Middle frontal gyrus (tissue), 1 donor: ENCODE results near the gene TEX14.
A peak's percentile ranks its signal among the peaks of the same experiment; 100 is the strongest.
"Not testable (repeated sequence)": the region's sequence is repeated elsewhere in the genome, so short reads cannot be mapped to it uniquely, and the experiment has no call there.

ENCODE experiments used
- DNase-seq: peaks from one replicate; pipeline ENCODE4 v3.0.0-alpha.2; 2015; ENCODE audit warnings: low spot score; ENCODE audit errors: extremely low spot score

The TEX14 gene

DNA sequence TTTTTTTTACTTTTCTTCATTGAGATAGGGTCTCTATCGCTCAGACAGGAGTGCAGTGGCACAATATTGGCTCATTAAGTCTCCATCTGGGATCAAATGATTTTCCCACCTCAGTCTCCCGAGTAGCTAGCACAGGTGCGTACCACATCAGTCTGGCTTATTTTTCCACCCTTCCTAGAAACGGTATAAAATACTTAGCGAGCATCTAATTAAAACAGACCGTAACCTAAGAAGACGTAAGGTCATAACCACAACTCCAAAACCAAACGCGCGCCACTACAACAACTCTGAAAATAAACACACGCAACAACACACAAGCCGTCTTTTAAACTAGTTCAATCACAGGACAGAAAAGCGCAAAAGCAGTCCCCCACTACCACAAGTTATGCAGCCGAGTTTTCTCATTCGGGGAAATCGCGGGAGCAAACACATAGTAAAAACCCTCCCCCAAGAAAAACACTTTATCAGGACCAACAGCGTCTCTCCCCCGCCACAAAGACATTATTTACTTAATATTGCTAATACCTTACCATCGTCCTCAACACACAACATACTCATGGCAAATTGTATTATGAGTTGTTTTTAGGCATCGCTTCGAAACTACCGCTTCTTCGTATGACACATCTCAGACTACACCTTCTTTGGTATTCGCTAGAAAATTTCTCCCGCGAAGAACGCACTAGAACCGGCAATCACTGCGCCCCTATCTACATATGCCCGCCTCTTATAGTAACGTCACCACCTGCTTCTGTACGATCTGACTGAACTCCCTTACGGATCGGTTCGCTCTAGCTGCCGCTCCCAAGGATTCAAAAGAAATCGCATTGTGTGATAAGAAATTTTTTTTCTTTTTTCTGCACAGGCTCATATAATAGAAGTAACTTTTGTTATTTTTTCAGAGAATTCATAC, 32.8 kb downstream of the TEX14 start:
- DNase-seq, result peak; percentile 78

DNA sequence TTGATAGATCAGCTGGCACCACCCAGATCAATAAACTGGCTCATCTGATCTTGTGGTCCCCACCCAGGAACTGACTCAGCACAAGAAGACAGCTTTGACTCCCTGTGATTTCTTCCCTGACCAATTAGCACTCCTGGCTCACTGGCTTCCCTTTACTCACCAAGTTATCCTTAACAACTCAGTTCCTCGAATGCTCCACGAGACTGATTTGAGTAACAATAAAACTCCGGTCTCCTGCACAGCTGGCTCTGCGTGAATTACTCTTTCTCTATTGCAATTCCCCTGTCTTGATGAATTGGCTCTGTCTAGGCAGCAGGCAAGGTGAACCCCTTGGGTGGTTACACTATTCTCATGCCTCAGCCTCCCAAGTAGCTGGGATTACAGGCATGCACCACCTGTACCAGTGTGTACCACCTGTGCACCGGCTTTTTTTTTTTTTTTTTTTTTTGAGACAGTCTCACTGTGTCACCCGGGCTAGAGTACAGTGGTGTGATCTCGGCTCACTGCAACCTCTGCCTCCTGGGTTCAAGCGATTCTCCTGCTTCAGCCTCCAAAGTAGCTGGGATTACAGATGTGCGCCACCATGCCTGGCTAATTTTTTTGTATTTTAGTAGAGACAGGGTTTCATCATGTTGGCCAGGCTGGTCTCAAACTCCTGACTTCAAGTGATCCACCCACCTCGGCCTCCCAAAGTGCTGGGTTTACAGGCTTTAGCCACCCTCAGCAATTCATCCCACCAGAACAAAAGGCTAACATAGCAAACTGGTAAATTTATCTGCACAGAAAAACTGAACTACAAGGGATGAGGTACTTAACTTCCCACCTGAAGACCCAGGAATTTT, 33.7 kb downstream of the TEX14 start:
- not testable (repeated sequence) for DNase-seq

DNA sequence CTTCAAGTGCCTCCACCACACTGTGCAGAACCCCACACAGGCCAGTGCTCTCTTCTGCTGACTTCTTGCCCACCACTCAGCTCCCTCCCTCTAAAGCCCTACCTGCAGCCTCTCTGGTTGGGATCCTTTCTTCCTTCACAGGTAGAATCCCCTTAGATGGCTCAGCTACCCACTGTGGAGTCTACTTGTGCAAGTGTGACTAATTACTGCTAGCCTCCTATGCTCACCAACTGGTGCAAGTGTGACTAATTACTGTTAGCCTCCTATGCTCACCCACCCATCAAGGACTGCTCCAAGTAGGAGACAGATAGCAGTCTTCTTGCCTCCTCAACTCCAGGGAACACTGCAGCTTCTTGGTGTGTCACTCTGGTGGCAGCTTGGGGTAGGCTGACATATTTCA, 43.6 kb downstream of the TEX14 start:
- no peak for DNase-seq

DNA sequence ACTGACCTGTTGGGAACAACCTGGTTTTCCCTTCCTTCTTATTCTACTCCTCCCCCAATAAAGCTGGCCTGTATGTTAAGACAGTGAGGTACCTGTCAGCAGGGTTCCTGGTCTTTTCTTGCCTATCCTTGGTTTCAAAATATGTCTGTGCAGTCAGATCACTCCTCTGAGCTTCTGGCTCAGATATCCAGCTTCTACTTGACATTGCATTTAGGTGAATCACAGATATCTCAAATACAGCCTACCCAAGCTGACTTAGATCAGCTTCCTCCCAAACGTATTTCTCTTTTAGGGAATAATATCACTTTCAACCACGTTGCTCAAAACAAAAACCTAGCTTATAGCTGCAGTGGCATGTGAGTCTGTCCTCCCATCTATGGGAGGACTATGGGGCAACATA, 48.7 kb downstream of the TEX14 start:
- DNase-seq, result no peak

DNA sequence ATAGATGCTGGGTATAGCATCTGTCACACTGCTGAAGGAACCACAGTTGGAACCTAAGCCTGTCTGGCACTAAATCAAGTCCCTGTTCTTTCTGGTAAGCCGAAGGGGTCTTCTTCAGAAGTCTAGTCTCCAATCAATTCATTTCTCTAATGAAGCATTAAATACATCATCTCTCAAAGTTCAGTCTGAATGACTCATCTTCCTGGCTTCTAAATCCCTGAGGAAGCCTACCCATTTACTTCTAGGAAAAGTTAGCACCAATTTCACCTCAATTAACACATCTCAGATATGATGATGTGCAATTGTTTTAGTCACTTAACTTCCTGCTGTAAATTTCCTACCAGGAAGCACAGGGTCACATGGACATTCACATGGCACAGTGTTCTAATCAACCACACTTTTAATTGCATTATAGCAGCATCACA, 49.9 kb downstream of the TEX14 start:
- no peak for DNase-seq

DNA sequence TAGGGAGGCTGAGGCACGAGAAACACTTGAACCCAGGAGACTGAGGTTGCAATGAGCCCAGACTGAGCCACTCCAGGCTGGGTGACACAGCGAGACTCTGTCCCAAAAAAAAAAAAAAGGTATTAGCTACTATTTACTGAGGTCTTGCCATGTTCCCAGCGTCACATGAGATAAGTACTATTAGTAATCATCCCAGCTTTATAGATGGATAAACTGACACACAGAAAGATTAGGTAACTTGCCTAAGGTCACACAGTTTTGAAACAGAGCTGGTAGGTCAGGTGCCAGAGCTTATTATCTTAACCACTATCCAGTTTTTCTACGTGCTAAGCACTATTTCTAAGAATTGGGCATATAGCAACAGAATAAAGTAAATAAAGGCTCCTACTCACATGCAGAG, 51.6 kb downstream of the TEX14 start:
- no peak for DNase-seq

DNA sequence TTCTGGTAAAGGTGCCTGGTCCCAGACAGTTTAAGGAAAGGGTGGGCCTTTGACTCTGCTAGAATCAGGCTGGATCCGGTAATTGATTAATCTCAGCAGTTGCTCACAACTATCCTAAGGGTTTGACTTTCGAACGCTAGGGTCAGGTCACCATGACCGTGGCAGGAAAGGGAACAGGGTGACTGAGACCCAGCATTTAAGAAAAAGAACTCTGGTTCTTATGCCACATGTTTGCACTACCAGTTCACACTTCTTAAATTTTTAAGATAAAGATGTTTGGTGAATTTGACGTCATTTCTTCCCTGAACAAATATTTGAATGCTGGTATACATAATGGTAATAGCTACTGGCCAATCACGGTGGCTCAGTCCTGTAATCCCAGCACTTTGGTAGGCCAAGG, 52.2 kb downstream of the TEX14 start:
- DNase-seq, result no peak

DNA sequence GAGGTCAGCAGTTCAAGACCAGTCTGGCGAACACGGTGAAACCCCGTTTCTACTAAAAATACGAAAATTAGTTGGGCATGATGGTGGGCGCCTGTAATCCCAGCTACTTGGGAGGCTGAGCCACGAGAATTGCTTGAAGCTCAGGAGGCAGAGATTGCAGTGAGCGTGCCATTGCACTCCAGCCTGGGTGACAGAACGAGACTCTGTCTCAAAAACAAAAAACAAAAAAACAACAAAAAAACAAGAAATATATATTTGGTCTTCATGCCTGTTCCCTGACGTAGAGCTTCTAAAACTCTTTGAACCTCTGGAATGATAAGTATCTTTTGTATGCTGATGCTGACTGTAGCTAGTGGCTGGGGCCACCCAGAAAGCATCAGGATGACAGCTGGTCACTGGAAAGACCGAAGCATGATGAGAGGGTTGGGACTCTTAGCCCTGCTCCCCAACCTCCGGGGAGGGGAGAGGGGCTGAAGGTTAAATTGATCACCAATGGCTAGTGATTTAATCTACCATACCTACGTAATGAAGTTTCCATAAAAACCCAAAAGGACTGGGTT, 54.8 kb downstream of the TEX14 start:
- DNase-seq, result no peak

DNA sequence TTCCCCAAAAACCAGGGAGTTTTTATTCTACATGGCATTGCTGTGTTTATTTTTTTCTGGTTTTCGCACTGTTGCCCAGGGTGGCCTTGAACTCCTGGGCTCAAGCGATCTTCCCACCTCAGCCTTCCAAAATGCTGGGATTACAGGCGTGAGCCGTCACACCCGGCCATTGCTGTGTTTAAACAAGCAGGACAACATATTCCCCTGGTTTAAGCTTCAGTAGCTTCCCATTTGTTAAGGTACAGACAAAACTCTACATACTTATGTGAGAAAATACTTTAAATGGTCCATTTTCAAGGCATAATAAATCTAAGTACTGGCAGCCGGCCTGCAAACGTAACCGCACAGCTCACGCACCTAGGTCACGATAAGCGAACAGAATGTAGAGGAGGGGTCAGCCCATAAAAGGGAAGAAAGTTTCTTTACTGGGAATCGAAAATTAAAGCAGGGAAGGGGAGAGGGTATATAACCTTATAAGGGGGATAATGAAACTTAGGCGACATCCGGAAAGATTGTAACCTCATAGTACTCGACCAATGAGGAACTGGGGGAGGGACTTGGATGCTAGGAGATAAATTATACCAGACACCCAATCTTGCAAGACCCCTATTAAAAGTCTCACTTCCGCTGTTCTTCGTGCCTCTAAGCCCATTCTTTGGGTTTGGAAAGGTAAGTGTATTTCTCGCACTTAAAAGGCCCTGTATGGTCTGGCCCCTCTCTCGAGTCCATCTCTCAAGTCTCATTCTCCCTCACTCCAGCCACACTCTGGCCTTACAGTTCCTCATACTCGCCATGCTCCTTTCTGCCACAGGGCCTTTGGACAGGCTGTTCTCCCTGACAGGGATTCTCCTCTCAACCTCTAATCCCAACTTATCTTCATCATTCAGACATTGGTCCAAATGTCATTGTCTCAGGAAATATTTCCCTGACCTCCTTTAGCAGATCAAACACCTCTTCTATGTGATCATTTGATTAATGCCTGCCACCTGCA, 59.2 kb downstream of the TEX14 start:
- DNase-seq, result no peak

DNA sequence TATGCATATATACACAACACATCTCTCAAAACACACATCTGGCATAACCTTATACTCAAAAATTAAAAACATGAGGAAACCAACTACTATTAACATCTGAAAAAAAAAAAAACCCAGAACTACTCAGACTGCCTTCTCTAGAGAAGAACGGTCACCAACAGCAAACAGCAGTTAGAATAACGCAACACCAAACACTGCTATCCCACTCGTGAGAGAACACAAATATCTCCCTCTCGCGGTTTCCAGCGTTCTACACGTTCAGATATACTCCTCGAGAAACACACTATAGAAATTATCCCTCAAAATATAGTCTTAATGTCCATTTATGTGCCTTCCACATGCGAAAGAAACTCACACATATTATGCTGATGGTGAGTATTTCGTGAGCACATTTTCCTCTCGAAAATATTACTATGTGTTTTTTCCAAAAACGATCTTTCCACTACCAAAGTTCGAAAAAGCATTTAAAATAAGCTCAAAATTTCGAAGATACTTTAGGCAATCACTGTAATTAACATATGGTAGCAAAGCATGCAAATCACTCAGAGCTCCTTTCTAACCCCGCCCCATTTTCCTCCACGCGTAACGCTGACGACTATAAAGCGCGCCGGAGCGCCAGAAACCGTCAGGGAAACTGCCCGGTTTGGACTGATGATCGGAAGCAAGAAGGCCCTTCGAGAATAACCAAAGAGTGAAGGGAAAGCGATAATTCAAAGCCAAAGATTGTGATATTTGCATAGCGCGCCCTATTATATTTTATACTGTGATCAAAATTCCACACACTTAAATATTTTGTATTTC, 60.1 kb downstream of the TEX14 start:
- peak; percentile 94 for DNase-seq

DNA sequence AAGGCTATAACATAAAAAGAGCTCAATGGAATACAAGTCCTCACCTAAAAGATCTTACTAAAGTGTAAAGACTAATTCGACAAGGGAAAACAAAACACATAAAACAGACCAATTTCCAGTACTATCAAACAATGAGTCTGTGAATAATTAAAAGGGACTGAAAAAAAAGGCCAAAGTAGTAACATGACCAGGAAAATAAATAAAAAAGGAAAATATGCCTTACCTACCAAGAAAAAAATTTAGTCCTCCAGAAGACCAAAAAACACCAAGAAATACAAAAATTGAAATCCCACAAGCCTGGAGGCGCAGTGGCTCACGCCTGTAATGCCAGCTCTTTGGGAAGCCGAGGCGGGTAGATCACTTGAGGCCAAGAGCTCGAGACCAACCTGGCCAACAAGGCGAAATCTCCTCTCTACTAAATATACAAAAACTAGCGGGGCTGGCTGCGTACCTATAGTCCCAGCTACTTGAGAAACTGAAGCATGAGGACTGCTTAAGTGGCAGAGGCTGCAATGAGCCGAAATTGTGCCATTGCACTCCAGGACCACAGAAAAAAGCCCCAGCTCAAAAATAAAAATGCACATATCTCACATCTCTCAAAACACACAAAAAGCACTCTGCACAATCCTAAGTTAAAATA, 60.8 kb downstream of the TEX14 start:
- DNase-seq, result no peak

DNA sequence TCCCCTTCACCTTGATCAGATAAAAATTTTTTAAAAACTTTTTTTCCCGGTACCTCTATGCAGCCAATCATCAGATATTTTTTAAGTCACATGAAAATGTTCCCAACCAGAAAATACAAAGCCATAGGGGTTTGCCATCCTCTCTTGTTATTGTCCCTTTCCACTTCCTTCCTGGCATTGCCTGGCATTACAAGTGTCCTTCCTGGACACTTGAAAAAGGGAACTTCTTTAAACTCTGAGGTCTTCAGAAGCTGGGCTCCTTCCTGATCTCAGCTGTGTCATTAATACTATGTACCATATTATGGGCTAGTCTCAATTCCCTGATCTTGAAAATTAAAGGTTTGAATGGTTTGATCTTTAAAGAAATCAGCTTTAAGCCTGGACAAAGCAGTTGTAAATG, 64.9 kb downstream of the TEX14 start:
- no peak for DNase-seq

DNA sequence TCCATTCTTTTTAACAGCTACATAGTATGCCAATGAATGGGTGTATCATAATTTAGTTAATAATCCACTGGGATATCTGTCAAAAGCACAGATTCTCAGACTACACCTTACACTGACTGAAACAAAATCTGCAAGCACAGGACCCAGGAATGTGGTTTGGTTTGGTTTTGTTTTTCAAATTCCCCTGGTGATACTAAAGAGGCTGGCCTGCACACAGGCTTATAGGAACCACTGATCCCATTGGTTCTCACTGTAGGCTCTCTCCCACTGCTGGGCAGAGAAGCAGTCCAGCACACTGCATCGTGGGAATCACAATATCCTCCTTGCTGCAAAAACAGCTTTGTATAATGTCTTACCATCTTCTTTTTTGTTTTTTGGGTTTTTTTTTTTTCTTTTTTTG, 67.1 kb downstream of the TEX14 start:
- no peak for DNase-seq

DNA sequence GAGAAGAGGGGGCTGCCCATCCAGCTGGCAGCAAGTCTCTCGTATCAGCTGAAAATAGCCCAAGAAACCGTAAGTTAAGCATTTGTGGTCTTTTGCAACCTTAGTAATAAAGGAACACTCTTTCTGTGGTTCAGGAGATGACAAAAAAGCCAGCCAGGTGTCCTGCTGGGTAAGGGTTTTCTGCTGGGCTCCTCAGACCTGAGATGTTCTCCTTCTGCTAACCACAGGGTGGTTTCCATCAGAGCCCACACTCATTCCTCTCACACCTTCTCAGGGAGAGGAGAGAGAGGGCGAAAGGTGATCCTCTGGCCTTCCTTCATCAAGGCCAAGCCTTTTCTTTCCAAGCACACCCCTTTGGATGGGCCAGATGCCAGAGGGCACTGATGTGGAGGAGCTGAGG, 70.7 kb downstream of the TEX14 start:
- DNase-seq, result no peak

DNA sequence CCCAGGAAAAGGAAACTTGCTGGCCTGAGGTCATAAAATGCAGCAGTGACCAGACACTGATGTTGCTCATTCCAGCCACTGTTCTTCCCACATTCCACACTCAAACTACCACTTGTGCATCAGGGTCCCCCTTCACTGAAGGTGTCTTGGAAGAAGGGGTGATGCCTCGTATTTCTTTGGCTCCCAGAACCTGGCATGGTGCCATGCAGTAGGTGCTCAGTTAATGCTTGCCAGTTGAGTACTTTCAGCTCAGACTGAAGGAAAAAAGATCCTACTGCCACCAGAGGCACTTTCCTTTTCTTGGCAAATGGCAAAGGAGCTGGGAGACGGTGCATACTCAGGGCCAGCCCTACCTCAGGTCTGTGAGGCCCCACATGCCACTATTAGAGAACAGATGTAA, 73.5 kb downstream of the TEX14 start:
- DNase-seq, result no peak

DNA sequence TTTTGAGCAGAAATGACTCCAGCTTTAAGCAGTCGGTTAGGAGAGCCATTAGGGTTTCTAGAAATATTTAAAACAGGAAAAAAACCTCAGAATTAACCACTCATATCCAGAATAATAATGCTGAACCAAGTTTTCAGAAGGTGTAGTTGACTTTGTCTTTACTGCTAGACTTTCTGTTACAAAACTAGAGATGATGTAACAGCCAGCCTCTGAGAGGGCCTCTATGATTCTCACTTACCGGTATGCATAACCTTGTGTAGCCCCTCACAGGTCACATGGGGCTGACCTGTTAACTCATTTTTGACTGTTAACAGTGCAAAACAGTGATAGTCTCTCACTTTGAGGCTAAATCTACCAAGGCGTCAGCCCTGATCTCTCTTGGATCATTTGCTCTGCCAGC, 74.3 kb downstream of the TEX14 start:
- no peak for DNase-seq

DNA sequence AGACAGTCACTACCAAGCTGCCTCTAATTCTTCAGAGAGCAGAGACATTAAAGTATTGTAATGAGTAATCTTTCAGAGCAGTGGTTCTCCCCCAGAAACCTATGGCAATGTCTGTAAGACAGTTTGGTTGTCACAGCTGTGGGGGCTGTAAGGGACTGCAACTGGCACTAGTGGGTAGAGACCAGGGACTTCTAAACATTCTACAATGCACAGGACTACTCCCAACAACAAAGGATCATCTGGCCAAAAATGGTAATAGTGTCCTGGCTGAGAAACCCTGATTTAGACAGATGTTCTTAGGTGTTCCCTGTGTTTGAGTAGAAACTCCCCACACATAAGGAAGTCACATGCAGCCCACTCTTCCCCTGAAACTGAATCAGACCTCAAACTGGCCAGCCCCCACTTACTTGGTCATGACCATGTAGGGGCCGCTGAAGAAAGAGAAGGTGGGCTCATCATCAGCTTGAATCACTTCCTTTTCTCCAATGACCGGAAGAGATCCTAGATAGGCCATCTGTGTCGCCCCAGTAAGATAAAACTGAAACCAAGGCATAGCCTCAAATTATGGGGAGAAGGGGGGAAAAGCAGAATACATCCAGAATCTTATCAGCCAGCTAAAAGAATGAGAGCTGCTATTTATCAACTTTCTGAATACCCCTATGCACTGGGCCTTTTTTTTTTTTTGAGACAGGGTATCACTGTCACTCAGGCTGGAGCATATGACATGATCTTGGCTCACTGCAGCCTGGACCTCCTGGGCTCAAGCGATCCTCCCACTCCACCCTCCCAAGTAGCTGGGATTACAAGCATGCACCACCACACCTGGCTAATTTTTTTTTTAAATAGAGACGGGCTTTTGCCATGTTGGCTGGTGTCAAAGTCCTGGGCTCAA, 75.8 kb downstream of the TEX14 start:
- no peak for DNase-seq

DNA sequence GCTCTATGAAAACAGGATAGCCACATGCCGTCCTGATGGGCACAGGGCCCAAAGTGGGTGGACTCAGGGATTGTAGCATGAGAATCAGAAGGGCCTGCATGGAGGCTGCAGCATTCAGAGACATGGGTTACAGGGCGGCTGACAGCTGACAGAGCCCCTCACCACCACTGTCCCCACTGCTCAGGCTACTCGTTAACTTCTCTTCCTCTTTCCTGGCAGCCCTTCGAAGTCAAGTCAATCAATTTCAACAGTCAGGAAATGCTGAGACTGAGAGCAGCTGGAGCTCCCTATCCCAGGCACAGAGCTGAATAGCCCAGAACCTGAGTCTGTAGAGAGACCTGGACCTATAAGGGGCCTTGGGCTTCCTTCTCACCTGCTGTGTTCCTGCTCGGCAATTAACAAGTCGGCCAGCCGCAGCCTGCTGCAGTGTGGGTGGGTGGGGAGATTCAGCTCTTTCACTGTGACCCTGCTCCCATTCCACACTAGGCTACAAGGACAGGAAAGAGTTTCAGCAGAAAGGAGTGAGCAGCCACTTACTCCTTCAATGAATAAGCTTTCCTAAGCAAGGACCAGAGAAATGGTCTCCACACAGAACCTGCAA, 76.9 kb downstream of the TEX14 start:
- no peak for DNase-seq
